ENCODE data around the gene CFDP1.

The CFDP1 gene

GRCh38 chr16:75402821-75403475, 30.4 kb downstream of the CFDP1 start:
- DNase-seq, result peak; percentile 34

GRCh38 chr16:75402159-75402820, 31.0 kb downstream of the CFDP1 start:
- DNase-seq, result no peak

- DNase-seq, result no peak
Observed at GRCh38 chr16:75401691-75402090, 31.6 kb downstream of the CFDP1 start.

GRCh38 chr16:75398333-75398732, 35.0 kb downstream of the CFDP1 start:
- DNase-seq, result no peak

GRCh38 chr16:75394941-75395340, 38.4 kb downstream of the CFDP1 start:
- no peak for DNase-seq

- no peak for DNase-seq
Observed at GRCh38 chr16:75392906-75393305, 40.4 kb downstream of the CFDP1 start.

- DNase-seq, result no peak
Observed at GRCh38 chr16:75390926-75391653, 42.2 kb downstream of the CFDP1 start.

- DNase-seq, result no peak
Observed at GRCh38 chr16:75389096-75389690, 44.1 kb downstream of the CFDP1 start.

GRCh38 chr16:75387951-75388350, 45.4 kb downstream of the CFDP1 start:
- no peak for DNase-seq

- DNase-seq, result peak; percentile 64
Observed at GRCh38 chr16:75385507-75386152, 47.7 kb downstream of the CFDP1 start.

GRCh38 chr16:75383141-75383540, 50.2 kb downstream of the CFDP1 start:
- no peak for DNase-seq

- no peak for DNase-seq
Observed at GRCh38 chr16:75382611-75383010, 50.7 kb downstream of the CFDP1 start.

- no peak for DNase-seq
Observed at GRCh38 chr16:75380870-75381269, 52.4 kb downstream of the CFDP1 start.

GRCh38 chr16:75379911-75380847, 53.1 kb downstream of the CFDP1 start:
- peak; percentile 11 for DNase-seq

GRCh38 chr16:75379339-75379738, 54.0 kb downstream of the CFDP1 start:
- no peak for DNase-seq

GRCh38 chr16:75378616-75379015, 54.7 kb downstream of the CFDP1 start:
- no peak for DNase-seq

- peak; percentile 40 for DNase-seq
Observed at GRCh38 chr16:75377729-75378386, 55.4 kb downstream of the CFDP1 start.

GRCh38 chr16:75376475-75377161, 56.7 kb downstream of the CFDP1 start:
- DNase-seq, result no peak

GRCh38 chr16:75374388-75374787, 58.9 kb downstream of the CFDP1 start:
- DNase-seq, result no peak

- DNase-seq, result no peak
Observed at GRCh38 chr16:75372236-75372856, 61.0 kb downstream of the CFDP1 start.
